PC-9 (cell line): ENCODE measurements around the gene BAIAP2L2. TPM values are rescaled to one million over a fixed set of nuclear protein-coding genes. Genes with fewer than 3 reads are reported as not detected.

ENCODE experiments used
- BruUV-seq: library from RNA; stranded (reverse); fragments of 400-500 nt; replicated peaks from 2 replicates; lab custom pipeline; 2021; lab: Mats Ljungman, UMichigan
- CTCF ChIA-PET: fragments of 300-600 bp; sonication (Branson Sonifier 250); formaldehyde crosslinking; loops from one replicate; lab custom pipeline; 2022; ENCODE audit warnings: antibody characterized with exemption; lab: Charles Lee
- POLR2A ChIA-PET: fragments of 300-600 bp; sonication (Branson Sonifier 250); formaldehyde crosslinking; loops from one replicate; lab custom pipeline; 2022; ENCODE audit warnings: antibody characterized with exemption; ENCODE audit not compliant: unreplicated experiment; lab: Charles Lee
- DNase-seq, 2 experiments: peaks; one replicate each; pipeline versions ENCODE4 v3.0.0 to v3.0.0-alpha.2; 2015 to 2022; ENCODE audit warnings: mixed read lengths in 1 of 2
- H2AFZ ChIP-seq: fragments of 200-600 bp; sonication (generic); 2 replicates; pipeline ENCODE4 v1.8.1; 2017; ENCODE audit warnings: antibody characterized with exemption
- H3F3A ChIP-seq: fragments of 200-600 bp; sonication (generic); 2 replicates; pipeline ENCODE4 v1.8.1; 2017; ENCODE audit warnings: antibody characterized with exemption, mild to moderate bottlenecking, low read depth; ENCODE audit not compliant: insufficient read depth
- H3K27ac ChIP-seq: fragments of 200-600 bp; sonication (generic); 2 replicates; pipeline ENCODE4 v1.6.1; 2016; ENCODE audit warnings: mixed run types
- H3K27me3 ChIP-seq: fragments of 200-600 bp; sonication (generic); 2 replicates; pipeline ENCODE4 v1.6.1; 2016; ENCODE audit warnings: low read depth, mixed run types; ENCODE audit not compliant: insufficient read depth
- H3K36me3 ChIP-seq: fragments of 200-600 bp; sonication (generic); 2 replicates; pipeline ENCODE4 v1.6.1; 2016; ENCODE audit warnings: low read depth, mixed run types
- H3K4me1 ChIP-seq: fragments of 200-600 bp; sonication (generic); replicated peaks from 2 replicates; pipeline ENCODE4 v1.6.1; 2016; ENCODE audit warnings: mixed run types; ENCODE audit not compliant: insufficient read depth
- H3K4me2 ChIP-seq: fragments of 200-600 bp; sonication (generic); 2 replicates; pipeline ENCODE4 v1.6.1; 2017; ENCODE audit warnings: mixed run types
- H3K4me3 ChIP-seq: fragments of 200-600 bp; sonication (generic); 2 replicates; pipeline ENCODE4 v1.6.1; 2016; ENCODE audit warnings: mixed run types
- H3K79me2 ChIP-seq: fragments of 200-600 bp; sonication (generic); 2 replicates; pipeline ENCODE4 v1.6.1; 2017; ENCODE audit warnings: low read depth, mixed run types
- H3K9me2 ChIP-seq: fragments of 200-600 bp; sonication (generic); 2 replicates; pipeline ENCODE4 v1.8.1; 2017; ENCODE audit warnings: mild to moderate bottlenecking; ENCODE audit not compliant: insufficient read depth
- H3K9me3 ChIP-seq: fragments of 200-600 bp; sonication (generic); 2 replicates; pipeline ENCODE4 v1.8.1; 2016; ENCODE audit warnings: low read depth; ENCODE audit not compliant: insufficient read depth
- H4K20me1 ChIP-seq: fragments of 200-600 bp; sonication (generic); 2 replicates; pipeline ENCODE4 v1.8.1; 2017; ENCODE audit not compliant: insufficient read depth
- EZH2 ChIP-seq: fragments of 200-600 bp; sonication (generic); IDR thresholded peaks from 2 replicates; pipeline ENCODE4 v1.8.0; 2017; ENCODE audit warnings: antibody characterized with exemption, low read depth
- intact Hi-C: fragments of 100-400 bp; cut with micrococcal nuclease; formaldehyde crosslinking; loops from one replicate; pipeline ENCODE4 v1.10.0; 2022; ENCODE audit not compliant: unreplicated experiment
- total RNA-seq: library from RNA; stranded (reverse); gene quantifications from 2 replicates; pipeline ENCODE4 v1.2.3, GENCODE V29; 2021
- TF ChIP-seq, protein P1 (sequence below): fragments of 200-600 bp; sonication (generic); conservative IDR thresholded peaks from 2 replicates; pipeline ENCODE4 v1.6.1; 2017; ENCODE audit warnings: mixed run types, antibody characterized with exemption, mild to moderate bottlenecking, moderate library complexity

The BAIAP2L2 gene
- total RNA-seq, 1 experiment from 2014 or later, result 7.1 TPM

DNA sequence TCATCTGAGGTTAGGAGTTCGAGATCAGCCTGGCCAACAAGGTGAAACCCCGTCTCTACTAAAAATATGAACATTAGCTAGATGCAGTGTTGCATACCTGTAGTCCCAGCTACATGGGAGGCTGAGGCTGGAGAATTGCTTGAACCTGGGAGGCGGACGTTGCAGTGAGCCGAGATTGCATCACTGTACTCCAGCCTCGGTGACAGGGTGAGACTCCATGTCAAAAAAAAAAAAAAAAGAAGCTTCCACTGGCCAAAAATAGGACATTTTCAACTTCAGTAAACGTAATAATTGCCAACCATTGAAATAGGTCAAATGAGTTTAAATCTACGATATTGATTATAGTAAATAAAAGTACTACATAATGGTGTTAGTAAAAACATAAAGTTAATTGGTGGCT, 6.8 kb downstream of the BAIAP2L2 start:
- H4K20me1 ChIP-seq, result no peaks in the 10 kb centered on the region
- no peak overlapping the region for H3K4me2 ChIP-seq
- H3K4me3 ChIP-seq, result no peak overlapping the region
- BruUV-seq, result no TSS peak
- DNase-seq, result no peak
- H2AFZ ChIP-seq, result no peak overlapping the region
- TF ChIP-seq EZH2, result no peak
- TF ChIP-seq, protein P1, sequence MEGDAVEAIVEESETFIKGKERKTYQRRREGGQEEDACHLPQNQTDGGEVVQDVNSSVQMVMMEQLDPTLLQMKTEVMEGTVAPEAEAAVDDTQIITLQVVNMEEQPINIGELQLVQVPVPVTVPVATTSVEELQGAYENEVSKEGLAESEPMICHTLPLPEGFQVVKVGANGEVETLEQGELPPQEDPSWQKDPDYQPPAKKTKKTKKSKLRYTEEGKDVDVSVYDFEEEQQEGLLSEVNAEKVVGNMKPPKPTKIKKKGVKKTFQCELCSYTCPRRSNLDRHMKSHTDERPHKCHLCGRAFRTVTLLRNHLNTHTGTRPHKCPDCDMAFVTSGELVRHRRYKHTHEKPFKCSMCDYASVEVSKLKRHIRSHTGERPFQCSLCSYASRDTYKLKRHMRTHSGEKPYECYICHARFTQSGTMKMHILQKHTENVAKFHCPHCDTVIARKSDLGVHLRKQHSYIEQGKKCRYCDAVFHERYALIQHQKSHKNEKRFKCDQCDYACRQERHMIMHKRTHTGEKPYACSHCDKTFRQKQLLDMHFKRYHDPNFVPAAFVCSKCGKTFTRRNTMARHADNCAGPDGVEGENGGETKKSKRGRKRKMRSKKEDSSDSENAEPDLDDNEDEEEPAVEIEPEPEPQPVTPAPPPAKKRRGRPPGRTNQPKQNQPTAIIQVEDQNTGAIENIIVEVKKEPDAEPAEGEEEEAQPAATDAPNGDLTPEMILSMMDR, result no peak
- H3F3A ChIP-seq, result 0 out of 2 replicates have a peak, but pooled peaks cover 4% of the 10 kb centered on the region
- CTCF ChIA-PET, result interaction anchor here (0.8 kb wide), 1 partner anchor 260 kb away, joined by 3 read pairs; the partner anchor contains the start of gene ANKRD54
- no peaks in the 10 kb centered on the region for H3K79me2 ChIP-seq
- no peaks in the 10 kb centered on the region for H3K9me2 ChIP-seq
- no peaks in the 10 kb centered on the region for H3K27me3 ChIP-seq
- POLR2A ChIA-PET, result no interaction called here
- intact Hi-C loops, result loop anchor here (5.0 kb wide), 2 partner anchors 249 to 469 kb away; partner anchors contain the start of gene DMC1
- no peaks in the 10 kb centered on the region for H3K36me3 ChIP-seq
- H3K9me3 ChIP-seq, result no peaks in the 10 kb centered on the region
- no peaks in the 10 kb centered on the region for H3K4me1 ChIP-seq
- no peak overlapping the region for H3K27ac ChIP-seq

DNA sequence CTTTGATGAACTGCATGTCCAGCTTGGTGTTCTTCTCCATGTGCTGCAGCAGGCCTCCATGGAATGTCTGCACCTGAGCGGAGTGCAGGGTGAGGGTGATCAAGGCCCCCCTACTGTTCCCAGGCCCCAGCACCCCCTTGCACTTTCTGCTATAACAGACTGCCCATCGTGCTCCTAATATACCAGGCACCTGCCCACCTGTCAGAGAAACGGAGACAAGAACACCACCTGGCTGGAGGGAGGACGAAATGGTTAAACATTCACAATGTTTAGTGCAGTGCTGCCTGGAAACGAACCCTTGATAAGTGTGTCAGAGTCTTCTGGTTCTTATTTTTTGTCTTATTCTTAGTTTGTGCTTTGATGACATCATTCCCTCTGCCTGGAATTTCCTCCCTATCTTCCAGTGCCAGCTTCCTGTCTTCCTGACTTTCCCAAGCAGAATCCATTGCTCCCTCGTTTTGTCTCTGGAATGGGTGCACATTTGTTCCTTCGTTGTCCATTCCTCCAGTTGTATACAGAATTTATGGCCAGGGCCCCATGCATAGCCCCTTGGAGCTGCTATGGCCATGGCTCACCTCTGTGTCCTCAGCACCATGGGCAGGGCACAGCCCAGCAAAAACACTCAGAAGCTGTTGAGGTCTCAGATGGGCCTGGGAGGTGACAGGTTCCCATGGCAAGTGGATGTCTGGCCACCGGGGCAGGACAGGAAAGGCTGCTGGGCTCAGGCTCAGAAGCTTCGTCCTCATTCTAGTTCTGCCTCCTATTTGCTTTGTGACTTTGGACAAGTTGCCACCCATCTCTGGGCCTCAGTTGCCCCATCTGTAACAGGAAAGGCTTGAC, 11.9 kb downstream of the BAIAP2L2 start:
- Histone ChIP-seq H3K4me1 (no peaks in the 10 kb centered on the region), H3K79me2 (no peaks in the 10 kb centered on the region), H3K9me2 (no peaks in the 10 kb centered on the region), H2AFZ (no peak overlapping the region), H4K20me1 (no peaks in the 10 kb centered on the region), H3K36me3 (no peaks in the 10 kb centered on the region), H3K9me3 (no peaks in the 10 kb centered on the region), H3F3A (0 out of 2 replicates have a peak, but pooled peaks cover 10% of the 10 kb centered on the region), H3K4me2 (no peak overlapping the region), H3K4me3 (no peak overlapping the region), H3K27ac (no peak overlapping the region), H3K27me3 (no peaks in the 10 kb centered on the region)
- TF ChIP-seq, protein P1, result no peak
- TF ChIP-seq EZH2, result no peak
- ChIA-PET POLR2A (no interaction called here), CTCF (interaction anchor here (1.2 kb wide), 1 partner anchor 120 kb away, joined by 4 read pairs; no protein-coding TSS in a partner anchor)
- DNase-seq, result no peak
- intact Hi-C loops, result no loop called here
- BruUV-seq, result no TSS peak

DNA sequence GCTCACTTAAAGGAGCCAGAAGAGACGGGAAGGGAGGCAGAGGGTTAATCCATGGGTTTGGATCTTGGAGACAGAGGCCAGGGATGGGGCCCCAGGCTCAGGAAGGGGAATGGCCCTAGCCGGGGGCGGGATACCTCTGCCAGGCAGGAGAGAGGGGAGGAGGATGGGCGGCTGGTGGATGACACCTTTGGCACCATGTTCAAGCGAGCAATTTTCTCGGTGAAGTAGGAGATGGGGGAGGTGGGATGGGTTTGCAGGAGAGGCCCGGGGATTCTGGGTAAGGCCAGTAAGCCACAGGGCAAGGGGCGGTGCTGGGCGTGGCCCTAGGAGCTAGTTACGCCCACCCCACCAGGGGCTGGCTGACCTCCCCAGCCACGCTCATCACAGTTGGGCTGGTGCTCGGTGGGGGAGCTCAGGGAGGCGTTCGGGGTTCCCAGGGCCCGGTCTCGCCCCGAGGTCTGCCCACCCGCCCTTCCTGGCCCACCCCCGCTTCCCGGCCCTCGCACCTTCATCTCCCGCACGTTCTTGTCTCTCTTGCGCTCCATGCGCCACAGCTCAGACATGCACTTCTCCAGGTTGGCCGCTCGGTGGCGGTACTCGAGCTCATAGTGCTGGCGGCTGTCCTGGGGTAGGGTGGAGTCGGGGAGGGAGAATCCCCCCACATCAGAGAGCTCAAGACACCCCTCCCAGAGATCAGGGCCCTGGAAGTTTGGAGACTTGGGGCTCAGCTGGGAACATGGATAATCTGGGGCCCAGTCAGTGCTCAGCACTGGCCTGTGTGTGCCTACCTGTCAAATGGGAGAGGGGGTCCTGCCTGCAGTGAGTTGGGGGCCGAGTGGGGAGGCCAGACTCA, 12.7 kb downstream of the BAIAP2L2 start:
- no peaks in the 10 kb centered on the region for H3K27me3 ChIP-seq
- CTCF ChIA-PET, result no interaction called here
- H3K9me3 ChIP-seq, result no peaks in the 10 kb centered on the region
- no peak overlapping the region for H3K4me3 ChIP-seq
- POLR2A ChIA-PET, result no interaction called here
- BruUV-seq, result no TSS peak
- no peaks in the 10 kb centered on the region for H3K4me1 ChIP-seq
- no peak overlapping the region for H3K4me2 ChIP-seq
- no peak for DNase-seq
- H3K79me2 ChIP-seq, result no peaks in the 10 kb centered on the region
- no peaks in the 10 kb centered on the region for H3K36me3 ChIP-seq
- H4K20me1 ChIP-seq, result no peaks in the 10 kb centered on the region
- no peak overlapping the region for H2AFZ ChIP-seq
- H3F3A ChIP-seq, result peaks cover 11% of the 10 kb centered on the region; the same call in 1 of the 2 replicates
- TF ChIP-seq, protein P1, result no peak
- no peak for TF ChIP-seq EZH2
- intact Hi-C loops, result no loop called here
- H3K27ac ChIP-seq, result no peak overlapping the region
- no peaks in the 10 kb centered on the region for H3K9me2 ChIP-seq
